ENCODE results near the gene IL4I1.
A peak's percentile ranks its signal among the peaks of the same experiment; 100 is the strongest.

The IL4I1 gene

DNA sequence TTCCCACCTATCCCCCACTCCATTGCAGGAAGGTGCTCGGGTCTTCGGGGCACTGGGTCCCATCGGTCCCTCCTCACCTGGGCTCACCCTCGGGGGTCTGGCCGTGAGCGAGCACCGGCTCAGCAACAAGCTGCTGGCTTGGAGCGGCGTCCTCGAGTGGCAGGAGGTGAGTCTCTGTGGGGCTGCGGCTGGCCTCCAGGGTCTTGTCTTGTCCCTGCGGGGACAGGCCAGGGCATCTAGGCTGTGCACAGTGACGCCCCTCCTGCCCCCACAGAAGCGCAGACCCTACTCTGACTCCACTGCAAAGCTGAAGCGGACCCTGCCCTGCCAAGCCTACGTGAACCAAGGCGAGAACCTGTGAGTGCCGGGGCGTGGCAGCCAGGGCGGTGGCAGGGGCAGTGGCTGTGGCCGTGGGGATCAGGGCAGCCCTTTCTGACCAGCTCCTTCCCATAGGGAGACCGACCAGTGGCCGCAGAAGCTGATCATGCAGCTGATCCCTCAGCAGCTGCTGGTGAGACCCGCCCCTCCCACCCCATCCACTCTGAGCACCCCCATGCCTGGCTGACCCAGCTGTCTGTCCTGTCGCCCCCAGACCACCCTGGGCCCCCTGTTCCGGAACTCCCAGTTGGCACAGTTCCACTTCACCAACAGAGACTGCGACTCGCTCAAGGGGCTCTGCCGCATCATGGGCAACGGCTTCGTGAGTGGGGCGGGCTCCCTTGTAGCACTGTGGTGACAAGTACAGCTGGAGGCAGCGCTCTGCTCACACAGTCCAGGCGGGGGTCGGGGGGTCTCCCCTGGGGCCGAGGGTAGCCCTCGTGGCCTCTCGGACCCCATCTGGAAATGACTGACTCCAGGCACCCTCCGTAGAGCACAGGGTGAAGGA, 42.1 kb downstream of the IL4I1 start:
- TF ChIP-seq, protein P1, sequence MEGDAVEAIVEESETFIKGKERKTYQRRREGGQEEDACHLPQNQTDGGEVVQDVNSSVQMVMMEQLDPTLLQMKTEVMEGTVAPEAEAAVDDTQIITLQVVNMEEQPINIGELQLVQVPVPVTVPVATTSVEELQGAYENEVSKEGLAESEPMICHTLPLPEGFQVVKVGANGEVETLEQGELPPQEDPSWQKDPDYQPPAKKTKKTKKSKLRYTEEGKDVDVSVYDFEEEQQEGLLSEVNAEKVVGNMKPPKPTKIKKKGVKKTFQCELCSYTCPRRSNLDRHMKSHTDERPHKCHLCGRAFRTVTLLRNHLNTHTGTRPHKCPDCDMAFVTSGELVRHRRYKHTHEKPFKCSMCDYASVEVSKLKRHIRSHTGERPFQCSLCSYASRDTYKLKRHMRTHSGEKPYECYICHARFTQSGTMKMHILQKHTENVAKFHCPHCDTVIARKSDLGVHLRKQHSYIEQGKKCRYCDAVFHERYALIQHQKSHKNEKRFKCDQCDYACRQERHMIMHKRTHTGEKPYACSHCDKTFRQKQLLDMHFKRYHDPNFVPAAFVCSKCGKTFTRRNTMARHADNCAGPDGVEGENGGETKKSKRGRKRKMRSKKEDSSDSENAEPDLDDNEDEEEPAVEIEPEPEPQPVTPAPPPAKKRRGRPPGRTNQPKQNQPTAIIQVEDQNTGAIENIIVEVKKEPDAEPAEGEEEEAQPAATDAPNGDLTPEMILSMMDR (conservative IDR thresholded peaks at IDR 0.05; ENCODE audit: low read depth), result no peak
- no peak for DNase-seq (ENCODE audit: low spot score)
- peak overlapping the region; percentile 71 for H3K27ac ChIP-seq
- POLR2A ChIA-PET (ENCODE audit: low non-redundant PET), result no interaction called here
- CTCF ChIA-PET, result no interaction called here

- peak overlapping the region; percentile 71 for H3K27ac ChIP-seq
- POLR2A ChIA-PET (ENCODE audit: low non-redundant PET), result no interaction called here
- TF ChIP-seq, protein P1 (conservative IDR thresholded peaks at IDR 0.05; ENCODE audit: low read depth), result no peak
- no peak for DNase-seq (ENCODE audit: low spot score)
- CTCF ChIA-PET, result no interaction called here
These were observed 42.8 kb downstream of the IL4I1 start for GRCh38 chr19:49853852-49854377.

DNA sequence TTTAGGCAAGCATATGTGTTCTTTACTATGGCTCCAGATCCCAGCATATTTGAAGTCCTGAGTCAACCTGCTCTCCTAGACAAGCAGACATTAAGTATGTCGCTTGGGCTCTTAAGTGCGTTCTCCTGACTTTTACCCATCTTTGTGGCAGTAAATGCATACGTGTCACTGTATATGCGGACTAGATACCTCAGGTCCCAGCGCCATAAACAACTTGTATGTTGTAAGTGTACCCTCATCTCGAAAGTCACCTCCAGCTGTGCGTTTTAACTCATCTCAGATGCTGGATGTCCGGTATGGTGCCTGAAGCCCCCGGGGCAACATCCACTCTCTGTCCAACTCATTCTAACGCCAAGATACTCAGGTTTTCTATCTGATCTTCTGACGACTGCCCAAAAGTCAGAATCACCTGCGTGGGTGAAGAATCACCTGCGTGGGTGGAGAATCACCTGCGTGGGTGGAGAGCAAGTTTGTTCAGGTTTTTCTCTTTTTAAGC, 44.0 kb downstream of the IL4I1 start:
- TF ChIP-seq, protein P1 (conservative IDR thresholded peaks at IDR 0.05; ENCODE audit: low read depth), result no peak
- DNase-seq (ENCODE audit: low spot score), result no peak
- H3K27ac ChIP-seq, result peak overlapping the region; percentile 97
- ChIA-PET POLR2A (ENCODE audit: low non-redundant PET) (interaction anchor here (0.7 kb wide), 1 partner anchor 11 kb away, joined by 7 read pairs; no protein-coding TSS in a partner anchor), CTCF (no interaction called here)

DNA sequence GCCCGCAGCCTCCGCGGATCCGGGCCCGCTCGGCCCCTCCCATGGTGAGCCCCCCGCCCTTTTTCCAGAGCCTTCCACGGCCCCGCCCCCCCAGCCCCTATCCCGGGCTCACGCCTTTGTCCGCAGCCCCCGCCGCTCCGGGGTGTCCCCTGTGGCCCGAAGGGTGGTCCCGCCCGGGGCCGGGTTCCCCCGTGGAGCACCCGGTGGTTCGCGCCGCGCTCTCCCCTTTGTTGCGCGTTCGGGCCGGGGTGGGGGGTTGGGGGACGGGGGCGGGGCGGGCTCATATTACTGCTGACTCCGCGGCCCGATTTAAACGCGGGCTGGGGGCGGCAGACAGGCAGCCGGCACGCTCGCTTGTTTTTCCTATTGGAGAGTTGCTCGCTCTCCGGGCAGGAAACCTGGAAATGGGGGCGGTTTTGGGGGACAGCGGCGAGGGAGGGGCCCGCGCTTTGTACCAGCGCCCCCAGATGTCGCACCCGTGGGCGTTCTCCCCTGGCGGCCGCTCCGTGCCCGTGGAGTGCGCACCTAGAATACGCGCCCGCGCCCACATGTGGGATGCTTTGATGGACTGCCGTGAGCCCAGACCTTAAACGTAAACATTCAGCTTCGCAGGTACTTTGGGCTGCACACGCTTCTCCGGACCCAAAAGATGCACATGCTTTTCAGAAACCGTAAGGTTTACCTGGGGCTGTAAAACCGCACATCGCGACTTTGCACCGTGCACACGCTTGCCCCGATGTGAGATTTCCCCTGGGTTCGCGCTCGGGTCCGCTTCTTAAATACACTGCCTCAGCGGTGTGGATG, 45.0 kb downstream of the IL4I1 start:
- POLR2A ChIA-PET (ENCODE audit: low non-redundant PET), result interaction anchor here (1.0 kb wide), 1 partner anchor 14 kb away, joined by 13 read pairs; no protein-coding TSS in a partner anchor
- no peak for DNase-seq (ENCODE audit: low spot score)
- TF ChIP-seq, protein P1 (conservative IDR thresholded peaks at IDR 0.05; ENCODE audit: low read depth), result no peak
- peak overlapping the region; percentile 97 for H3K27ac ChIP-seq
- CTCF ChIA-PET, result interaction anchor here (0.8 kb wide), 1 partner anchor 38 kb away, joined by 3 read pairs; no protein-coding TSS in a partner anchor

- ChIA-PET POLR2A (ENCODE audit: low non-redundant PET) (interaction anchor here (1.0 to 1.1 kb wide), 2 partner anchors 15 to 19 kb away, joined by 6 to 13 read pairs; no protein-coding TSS in a partner anchor), CTCF (interaction anchor here (0.5 to 0.6 kb wide), 2 partner anchors 62 to 160 kb away, joined by 3 to 5 read pairs; partner anchors contain the start of gene CPT1C)
- H3K27ac ChIP-seq, result peak within 1 kb of the TSS; percentile 97
- peak; percentile 92 for DNase-seq (ENCODE audit: low spot score)
- TF ChIP-seq, protein P1 (conservative IDR thresholded peaks at IDR 0.05; ENCODE audit: low read depth), result no peak
These were observed 46.0 kb downstream of the IL4I1 start, which contains the start of gene PTOV1 for GRCh38 chr19:49850487-49851342. TSS of gene PTOV1 (plus strand) at chr19:49851159.

All from RWPE1 (cell line).